Small intestine (tissue), 7 donors: Measurements from ENCODE around the gene LPGAT1. TPM values are rescaled to one million over a fixed set of nuclear protein-coding genes. Genes with fewer than 3 reads are reported as not detected.
"Not testable (repeated sequence)": the region's sequence is repeated elsewhere in the genome, so short reads cannot be mapped to it uniquely, and the experiment has no call there.

Experiments used
- DNase-seq, 2 donors: peaks; one replicate each; pipeline versions ENCODE4 v3.0.0 to v3.0.0-alpha.2; 2013
- FAIRE-seq: peaks from 2 replicates; lab custom pipeline; 2012; peaks lifted over from hg19 to GRCh38; lab: Jason Lieb, UNC
- H3K27ac ChIP-seq, 3 donors: one replicate each; pipeline ENCODE4 v1.5.1; 2013; ENCODE audit warnings: low read length in 2 of 3, mild to moderate bottlenecking in 2 of 3, control low read depth in 1 of 3, inconsistent platforms in 1 of 3, low read depth in 1 of 3, moderate library complexity in 1 of 3
- H3K27me3 ChIP-seq, 3 donors: one replicate each; pipeline ENCODE4 v1.6.1; 2013; ENCODE audit warnings: low read length in 3 of 3, inconsistent platforms in 1 of 3; ENCODE audit not compliant: control insufficient read depth in 3 of 3, insufficient read depth in 3 of 3
- H3K36me3 ChIP-seq, 3 donors: one replicate each; pipeline ENCODE4 v1.6.1; 2013; ENCODE audit warnings: low read length in 3 of 3, inconsistent platforms in 1 of 3, low read depth in 1 of 3, mild to moderate bottlenecking in 1 of 3, moderate library complexity in 1 of 3; ENCODE audit not compliant: control insufficient read depth in 3 of 3, insufficient read depth in 2 of 3
- H3K4me1 ChIP-seq, 3 donors: one replicate each; pipeline ENCODE4 v1.6.1; 2013; ENCODE audit warnings: low read length in 2 of 3, inconsistent platforms in 1 of 3, low read depth in 1 of 3, mild to moderate bottlenecking in 1 of 3, moderate library complexity in 1 of 3; ENCODE audit not compliant: control insufficient read depth in 3 of 3, insufficient read depth in 2 of 3
- H3K4me3 ChIP-seq, 3 donors: one replicate each; pipeline ENCODE4 v1.5.1; 2013; ENCODE audit warnings: low read length in 3 of 3, control low read depth in 1 of 3, inconsistent platforms in 1 of 3, low read depth in 1 of 3, mild to moderate bottlenecking in 1 of 3, moderate library complexity in 1 of 3
- H3K9me3 ChIP-seq, 2 donors: one replicate each; pipeline ENCODE4 v1.6.1; 2013; ENCODE audit warnings: low read depth in 1 of 2, low read length in 1 of 2; ENCODE audit not compliant: control insufficient read depth in 2 of 2, insufficient read depth in 1 of 2
- WGBS, 3 donors: extraction: QIAGEN DNeasy Blood & Tissue Kit; methylation state at CpG; one replicate each; pipeline ENCODE4 v1.1.7; 2013; 5-methylcytosine and 5-hydroxymethylcytosine counted together
- polyA plus RNA-seq, 4 donors: library from polyadenylated mRNA; stranded (reverse) in 3 of 4; unstranded in 1 of 4; fragments of 200-250 nt in 3 of 4; fragments of 120-200 nt in 1 of 4; gene quantifications; one replicate each; pipeline versions ENCODE4 v1.2.1 to v1.2.3, GENCODE V29; 2013
- donor health status: healthy with polysubstance abuse.
- donor health status: control.
- donor health status: control.
- donor health status: Bipolar disorder and iron deficiency.
- donor health status: healthy.

LPGAT1 gene
- polyA plus RNA-seq, 4 donors = 13.4 to 159 (median 23.1) TPM

DNA sequence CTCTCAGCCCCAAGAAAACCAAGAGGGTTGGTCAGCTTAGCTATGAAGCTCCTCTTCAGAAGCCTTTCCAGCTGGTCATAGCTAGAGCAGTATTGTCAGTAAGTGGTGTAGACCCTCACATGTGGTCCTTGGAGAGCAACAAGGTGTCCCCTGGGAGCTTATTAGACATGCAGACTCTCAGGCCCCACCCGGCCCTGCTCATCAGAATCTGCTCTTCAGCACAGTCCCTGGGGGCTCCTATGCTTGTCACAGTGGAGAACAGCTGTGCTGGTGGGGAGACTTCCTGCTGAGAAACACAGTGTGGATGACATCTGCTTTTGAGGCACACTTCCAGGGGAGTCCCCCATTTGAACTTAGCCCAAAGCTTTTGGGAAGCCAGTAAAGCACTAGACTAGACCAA, 133.2 kb downstream of the LPGAT1 start:
- H3K36me3 ChIP-seq = no peaks in the 10 kb centered on the region
- WGBS, 3 donors = 79 to 89% (median 86%) methylated on average over 1 of the region's 1 CpG
- FAIRE-seq (no peak), DNase-seq (no peak)
- no peak overlapping the region for H3K4me3 ChIP-seq
- peaks cover 0 to 3% (median 2%) of the 10 kb centered on the region in 3 donors for H3K4me1 ChIP-seq
- peaks cover 0 to 14% of the 10 kb centered on the region in 2 donors for H3K9me3 ChIP-seq
- peaks cover 0 to 5% (median 0%) of the 10 kb centered on the region in 3 donors for H3K27me3 ChIP-seq
- H3K27ac ChIP-seq = no peak overlapping the region

DNA sequence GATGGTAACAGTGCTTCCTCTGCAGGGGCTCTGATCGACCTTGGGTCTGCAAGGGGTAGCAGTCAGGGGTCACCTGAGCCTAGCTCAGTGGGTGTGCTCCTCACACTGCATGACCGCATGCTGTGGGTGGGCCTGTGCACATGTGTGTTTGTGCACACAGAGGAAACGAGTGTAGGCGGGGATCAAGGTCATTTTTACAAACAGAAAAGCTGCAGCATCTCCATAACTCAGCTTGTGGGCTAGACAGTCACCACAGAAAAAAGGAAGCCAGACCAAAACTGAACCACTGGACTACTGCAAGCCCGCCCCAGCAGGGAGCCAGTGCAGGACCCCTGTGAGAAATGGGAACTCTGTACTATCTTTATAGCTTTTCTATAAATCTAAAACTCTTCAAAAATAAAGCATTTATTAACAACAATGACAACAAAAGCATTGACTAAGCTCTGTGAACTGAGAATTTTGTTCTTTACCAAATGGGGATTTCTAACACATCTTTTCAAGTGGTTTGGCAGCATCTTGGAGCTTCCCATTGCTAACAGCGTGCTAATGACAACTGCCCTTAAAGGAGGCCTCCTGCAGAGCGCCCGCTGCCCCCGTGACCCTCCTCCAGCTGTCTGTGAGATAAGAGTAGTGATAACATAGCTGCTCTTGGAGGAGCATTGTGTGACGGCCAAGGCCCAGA, 135.3 kb downstream of the LPGAT1 start:
- no peak for FAIRE-seq
- H3K4me3 ChIP-seq = no peak overlapping the region
- no peaks in the 10 kb centered on the region for H3K27me3 ChIP-seq
- WGBS, 3 donors = 56 to 60% (median 59%) methylated on average over 10 of the region's 10 CpGs
- peak in 1 of 2 donors; percentile 28 for DNase-seq
- peaks cover 0 to 14% of the 10 kb centered on the region in 2 donors for H3K9me3 ChIP-seq
- no peak overlapping the region for H3K27ac ChIP-seq
- H3K36me3 ChIP-seq = no peaks in the 10 kb centered on the region
- peaks cover 0 to 3% (median 2%) of the 10 kb centered on the region in 3 donors for H3K4me1 ChIP-seq

DNA sequence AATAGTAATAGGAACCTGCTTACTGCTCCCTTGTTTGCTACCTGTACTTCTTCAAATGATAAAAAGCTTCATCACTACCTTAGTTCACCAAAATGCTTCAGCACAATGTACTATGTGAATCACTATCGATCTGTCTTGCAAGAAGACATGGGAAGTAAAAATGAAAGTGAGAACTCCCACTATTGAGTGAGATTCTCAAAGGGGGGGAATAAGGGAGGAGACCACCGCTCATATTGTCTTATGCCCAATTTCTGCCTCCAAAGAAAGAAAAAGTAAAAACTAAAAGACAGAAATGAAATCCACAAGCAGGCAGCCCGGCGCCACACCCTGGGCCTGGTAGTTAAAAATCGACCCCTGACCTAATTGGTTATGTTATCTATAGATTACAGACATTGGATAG, 136.7 kb downstream of the LPGAT1 start:
- H3K27me3 ChIP-seq, H3K36me3 ChIP-seq, FAIRE-seq, H3K4me3 ChIP-seq, DNase-seq, H3K27ac ChIP-seq, H3K4me1 ChIP-seq: not testable (repeated sequence)
- H3K9me3 ChIP-seq = peaks cover 0 to 14% of the 10 kb centered on the region in 2 donors
- 81 to 94% (median 88%) methylated on average over 5 of the region's 5 CpGs for WGBS, 3 donors

Other genes with a start within 250 kb of the LPGAT1 start
- gene NEK2, start 155.1 kb downstream of the LPGAT1 start, polyA plus RNA-seq = 10 to 100 TPM in 2 of 4 donors, 1 to 10 TPM in 2; 1.8 to 20.4 (median 8.6) TPM
- 10 to 100 TPM in 1 of 4 donors, 1 to 10 TPM in 3; 6.0 to 15.7 (median 7.3) TPM for gene INTS7, start 204.8 kb upstream of the LPGAT1 start, polyA plus RNA-seq
- gene DTL, start 205.0 kb upstream of the LPGAT1 start, polyA plus RNA-seq = 1 to 10 TPM in 2 of 4 donors, under 1 TPM in 2; 0.67 to 8.9 (median 2.6) TPM